Anterior cingulate cortex (tissue), 58 donors: ENCODE measurements around the gene APOL4.

Source experiments
- DNase-seq, 58 donors: peaks; one replicate each; lab custom pipeline; 2025; lab: John Stamatoyannopoulos, UW

Gene APOL4, protein sequence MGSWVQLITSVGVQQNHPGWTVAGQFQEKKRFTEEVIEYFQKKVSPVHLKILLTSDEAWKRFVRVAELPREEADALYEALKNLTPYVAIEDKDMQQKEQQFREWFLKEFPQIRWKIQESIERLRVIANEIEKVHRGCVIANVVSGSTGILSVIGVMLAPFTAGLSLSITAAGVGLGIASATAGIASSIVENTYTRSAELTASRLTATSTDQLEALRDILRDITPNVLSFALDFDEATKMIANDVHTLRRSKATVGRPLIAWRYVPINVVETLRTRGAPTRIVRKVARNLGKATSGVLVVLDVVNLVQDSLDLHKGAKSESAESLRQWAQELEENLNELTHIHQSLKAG

DNA sequence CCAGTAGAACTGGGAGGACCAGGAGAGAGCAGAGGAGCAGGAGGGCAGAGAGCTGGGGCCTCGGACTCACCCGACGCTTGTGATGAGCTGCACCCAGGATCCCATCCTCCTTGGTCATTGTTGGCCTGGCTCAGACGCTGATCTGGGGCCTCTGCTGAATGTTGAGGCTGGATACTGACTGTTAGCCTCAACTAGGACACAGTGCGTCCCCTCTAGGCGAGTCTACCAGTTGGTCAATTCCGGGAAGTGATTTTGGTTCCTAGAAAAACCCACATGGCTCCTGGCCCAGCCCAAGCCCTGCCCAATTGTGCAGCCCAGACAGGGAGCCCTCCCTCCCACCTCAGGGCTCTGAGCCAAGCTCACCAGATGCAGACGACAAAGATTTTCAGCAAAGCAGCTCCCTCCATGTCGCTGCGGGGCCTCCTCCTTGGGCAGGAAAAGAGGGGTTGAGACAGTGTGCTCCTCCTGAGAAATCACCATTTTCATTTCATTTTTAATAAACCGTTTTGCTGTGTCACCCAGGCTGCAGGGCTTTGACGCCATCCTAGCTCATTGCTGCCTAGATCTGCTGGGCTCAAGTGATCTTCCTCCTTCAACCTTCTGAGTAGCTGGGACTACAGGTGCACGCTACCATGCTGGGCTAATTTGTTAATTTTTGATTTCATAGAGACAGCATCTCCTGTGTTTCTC, at the start of gene APOL4:
APOL4 (minus strand) TSS at position 180 of the 690 bp plus-strand sequence; CDS start at position 105, 75 bp downstream.
- DNase-seq = peak in 11 of 58 donors; percentile 5 to 87 (median 20)

DNA sequence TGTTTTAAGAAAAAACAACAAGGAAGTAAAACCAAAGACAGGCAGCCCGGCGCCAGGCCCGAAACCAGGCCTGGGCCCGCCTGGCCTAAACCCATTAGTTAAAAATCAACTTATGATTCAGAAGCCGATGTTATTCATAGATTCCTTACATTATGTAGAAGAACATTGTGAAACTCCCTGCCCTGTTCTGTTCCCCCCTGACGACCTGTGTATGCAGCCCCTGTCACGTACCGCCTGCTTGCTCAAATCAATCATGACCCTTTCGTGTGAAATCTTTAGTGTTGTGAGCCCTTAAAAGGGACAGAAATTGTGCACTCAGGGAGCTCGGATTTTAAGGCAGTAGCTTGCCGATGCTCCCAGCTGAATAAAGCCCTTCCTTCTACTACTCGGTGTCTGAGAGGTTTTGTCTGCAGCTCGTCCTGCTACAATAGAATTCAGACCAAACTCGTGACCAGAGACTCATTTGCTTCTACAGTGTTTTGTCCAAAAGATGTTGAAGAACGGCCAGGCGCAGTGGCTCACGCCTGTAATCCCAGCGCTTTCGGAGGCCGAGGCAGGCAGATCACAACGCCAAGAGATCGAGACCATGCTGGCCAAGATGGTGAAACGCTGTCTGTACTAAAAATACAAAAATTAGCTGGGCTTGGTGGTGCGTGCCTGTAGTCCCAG, 48.8 kb upstream of the APOL4 start:
- peak in 10 of 58 donors; percentile 16 to 47 (median 33) for DNase-seq

DNA sequence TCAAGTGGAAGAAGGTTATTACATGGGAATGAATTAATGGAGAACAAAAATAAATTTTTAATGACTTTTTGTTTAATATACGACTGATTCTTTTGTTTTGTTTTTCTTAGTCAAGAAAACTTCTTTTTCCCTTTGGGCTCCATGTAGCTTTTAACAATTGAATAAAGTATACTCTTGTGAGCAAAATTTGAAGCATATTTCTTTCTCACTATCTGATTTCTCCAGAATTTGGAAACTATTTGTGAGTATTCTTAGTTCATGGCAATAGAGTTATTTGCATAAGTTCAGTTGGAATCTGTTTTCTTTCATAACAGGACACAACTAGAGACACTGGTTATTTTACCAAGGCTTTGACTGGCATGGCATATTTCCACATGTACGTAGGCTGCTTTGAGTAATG, 47.6 kb upstream of the APOL4 start:
- no peak for DNase-seq

DNA sequence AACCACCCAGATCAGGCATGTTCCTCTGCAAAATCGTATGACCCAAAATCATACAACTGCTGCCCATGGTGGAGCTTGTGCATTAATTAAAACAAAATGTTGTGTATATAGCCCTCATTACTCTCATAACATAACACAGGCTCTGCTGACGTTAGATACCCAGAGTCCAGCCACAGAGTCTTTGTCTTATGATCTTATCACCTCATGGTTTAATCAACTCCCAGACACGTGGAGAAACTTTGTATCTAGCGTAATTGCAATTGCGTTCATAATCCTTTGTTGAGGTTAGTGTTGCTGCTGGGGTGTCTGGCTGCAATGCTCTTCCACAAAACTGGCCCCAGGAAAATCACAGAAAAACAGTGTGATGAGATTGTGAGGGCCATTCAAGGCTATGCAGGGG, 46.3 kb upstream of the APOL4 start:
- DNase-seq = no peak

DNA sequence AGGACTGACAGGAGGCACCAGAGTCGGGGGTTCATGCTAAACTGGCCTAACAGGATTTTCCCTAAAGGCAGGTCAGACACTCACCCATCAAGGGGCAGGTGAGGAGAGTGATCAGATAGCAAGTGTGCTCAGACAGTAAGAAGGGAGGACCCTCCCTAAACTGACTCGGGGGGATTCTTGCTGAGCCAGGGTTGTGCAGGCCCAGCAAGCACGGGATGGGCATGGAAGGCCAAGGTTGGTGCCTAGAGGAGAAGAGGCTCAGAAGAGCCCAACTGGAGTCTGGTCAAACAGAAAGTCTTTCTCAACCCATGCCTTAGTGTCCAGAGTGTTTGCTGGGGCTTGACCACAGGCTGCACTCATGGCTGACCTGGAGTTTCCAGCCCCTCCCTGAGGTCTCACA, 45.1 kb upstream of the APOL4 start:
- DNase-seq = no peak

DNA sequence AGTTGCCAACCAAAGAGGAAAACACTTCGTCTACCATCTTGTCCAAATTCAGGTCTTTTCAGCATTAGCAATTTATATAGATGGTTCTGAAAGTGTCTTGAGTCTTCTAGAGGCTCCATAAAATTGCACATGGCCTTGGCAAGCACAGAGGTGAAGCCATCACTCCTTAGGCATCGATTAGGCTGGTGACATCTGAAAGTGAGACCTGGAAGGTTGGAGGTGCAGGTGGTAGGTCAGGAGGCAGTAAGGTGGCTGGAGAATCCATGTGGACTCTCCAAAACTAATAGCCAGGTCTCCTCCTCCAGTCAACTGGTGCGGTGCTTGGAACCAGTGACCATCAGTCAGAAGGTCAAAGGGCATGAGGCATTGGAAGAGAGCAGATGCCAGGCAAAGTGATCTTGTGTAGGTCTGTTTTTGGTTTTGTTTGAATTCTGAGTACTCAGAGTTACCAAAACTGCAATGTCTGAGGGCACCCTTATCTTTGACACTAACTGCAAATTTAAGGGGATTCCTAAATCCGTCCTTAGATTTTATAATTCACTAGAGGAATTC, 44.3 kb upstream of the APOL4 start:
- DNase-seq = no peak

DNA sequence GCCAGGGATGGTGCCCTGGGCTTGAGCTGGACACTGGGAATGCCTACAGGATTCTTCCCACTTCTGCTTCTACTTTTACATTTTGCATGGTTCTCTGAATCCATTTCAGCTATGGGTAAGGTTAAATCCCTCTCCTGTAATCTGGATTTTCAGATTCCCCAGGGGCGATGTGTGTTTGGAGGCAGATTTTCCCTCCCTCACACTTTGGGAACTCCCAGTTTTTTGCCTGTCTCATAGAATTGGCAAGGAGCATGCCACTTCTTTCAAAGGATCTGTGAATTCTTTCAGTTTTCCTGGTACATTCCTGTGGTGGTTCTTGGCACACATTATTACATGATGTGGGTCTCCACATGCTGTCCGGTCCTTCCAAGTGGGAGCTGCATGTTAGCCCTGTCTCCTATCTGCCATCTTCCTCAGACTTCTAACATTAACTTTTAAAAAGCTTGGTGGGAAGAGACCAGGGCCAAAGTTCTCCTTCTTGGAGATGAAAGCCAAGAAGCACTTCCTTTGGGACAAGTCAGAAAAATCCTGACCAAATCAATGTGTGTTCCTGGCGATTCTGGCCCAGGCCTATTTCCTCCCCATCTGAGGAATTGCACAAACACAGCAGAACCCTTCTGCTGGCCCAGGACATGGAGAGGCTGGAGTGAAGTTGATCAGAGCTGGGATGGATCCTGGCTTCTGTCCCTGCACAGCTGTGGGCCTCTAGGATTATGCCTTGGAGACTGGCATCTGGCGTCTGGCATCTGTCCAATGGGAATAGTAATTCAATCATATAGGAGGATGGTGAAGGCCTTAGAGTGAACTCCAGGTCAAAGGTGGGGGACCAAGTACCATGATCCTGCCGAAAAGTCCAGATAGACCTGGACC, 43.1 kb upstream of the APOL4 start:
- no peak for DNase-seq

DNA sequence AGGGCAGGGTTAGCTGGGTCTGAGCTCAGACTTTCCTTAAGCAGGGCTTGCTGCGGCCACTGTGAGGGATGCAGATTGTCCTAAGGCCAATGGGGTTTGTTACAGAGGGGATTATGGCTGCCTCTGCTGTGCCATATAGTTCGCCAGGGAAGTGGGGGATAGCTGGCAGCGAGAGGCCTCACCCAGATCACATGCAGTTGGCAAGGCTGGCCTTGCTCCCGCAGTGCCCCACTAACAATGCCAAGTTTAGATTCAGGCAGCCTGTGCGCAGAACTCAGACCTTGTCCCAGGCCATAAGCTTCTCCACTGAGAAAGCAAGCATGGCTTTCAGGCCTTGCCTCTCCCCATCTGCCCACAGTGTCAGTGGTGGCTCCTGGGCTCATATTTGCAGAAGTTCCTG, 42.4 kb upstream of the APOL4 start:
- DNase-seq = peak in 1 of 58 donors; percentile 28

DNA sequence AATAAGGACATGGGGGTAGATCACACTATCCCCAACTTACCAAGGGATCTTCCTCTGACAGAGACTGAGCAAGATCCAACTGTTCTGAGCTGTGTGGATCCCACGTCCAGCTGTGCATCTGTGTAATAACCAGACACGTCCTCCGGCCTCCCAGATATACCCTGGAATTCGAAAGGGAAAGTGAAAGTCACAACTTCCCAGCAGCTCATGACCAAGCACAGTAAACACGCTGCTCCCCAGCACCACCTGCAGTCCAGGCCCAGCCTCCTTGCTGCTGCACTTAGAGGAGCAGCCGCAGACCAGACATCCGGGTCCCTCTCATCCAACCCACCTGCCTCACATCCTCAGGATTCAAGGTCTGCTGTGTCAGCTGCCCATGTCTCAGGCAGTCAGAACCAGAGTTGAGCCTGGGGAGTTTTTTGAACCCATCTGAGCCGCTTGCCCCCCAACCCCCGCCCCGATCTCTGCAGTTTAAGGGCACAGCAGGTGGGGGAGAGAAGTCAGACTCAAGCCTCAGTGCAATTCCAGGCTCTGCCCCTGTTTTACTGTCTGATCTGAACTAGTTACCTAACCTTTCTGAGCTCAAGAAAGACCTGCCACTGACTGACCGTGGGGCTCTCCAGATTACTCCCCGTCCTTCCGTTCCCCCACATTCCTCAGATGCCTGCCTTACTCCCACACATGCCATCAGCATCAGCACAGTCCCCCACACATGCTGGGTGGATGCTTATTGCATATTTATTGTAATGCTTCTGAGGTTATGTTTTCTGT, 38.0 kb upstream of the APOL4 start, which contains the start of gene APOL2:
APOL2 (minus strand) TSS at position 127 of the 771 bp plus-strand sequence. CDS start 6,365 bp downstream, outside the sequence.
- peak in 56 of 58 donors; percentile 47 to 93 (median 80) for DNase-seq

DNA sequence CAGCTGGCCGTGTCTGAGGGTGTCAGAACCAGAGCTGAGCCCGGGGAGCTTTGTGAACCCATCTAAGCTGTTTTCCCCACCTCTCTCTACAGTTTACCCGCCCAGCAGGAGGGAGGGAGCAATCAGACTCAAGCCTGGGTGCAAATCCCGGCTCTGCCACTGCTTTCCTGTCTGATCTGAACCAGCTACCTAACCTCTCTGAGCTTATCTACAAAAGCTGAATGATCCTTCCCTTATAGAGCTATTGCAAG, 37.5 kb upstream of the APOL4 start:
- peak in 1 of 58 donors; percentile 32 for DNase-seq

DNA sequence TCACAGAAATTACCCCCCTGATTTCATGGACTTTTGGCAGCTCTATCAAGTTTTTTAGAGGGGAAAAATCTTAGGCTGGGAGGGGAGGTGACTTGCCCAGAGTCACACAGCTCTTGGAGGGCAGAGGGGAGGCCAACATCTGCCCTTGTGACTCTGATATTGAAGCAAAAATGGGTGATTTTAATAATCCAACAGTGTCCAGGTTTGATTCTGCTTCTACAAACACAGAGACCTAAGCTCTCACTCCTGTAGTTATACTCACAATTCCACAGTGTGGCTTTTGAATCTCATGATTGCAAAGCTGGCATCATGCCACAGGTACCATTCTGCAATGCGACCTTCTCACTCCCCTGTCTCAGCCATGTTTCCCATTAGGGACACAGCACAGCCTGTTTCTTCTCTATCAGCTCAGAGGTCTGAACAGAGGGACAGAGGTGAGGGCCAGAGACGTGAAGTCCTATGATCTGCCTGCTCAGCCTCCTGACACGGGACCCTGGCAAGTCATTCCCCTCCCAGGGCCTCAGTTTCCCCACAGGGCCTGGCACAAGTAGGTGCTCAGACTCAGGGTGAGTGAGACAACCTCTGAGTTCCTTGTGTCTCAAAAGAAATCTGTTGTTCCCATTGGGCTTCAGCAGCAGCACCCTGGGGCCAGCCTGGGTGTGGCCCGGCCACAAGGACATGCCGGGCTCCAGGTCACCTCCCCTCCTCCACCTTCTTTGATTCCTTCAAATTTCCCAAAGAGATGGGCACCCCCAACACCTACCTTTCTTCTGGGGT, 37.0 kb upstream of the APOL4 start:
- DNase-seq = no peak

DNA sequence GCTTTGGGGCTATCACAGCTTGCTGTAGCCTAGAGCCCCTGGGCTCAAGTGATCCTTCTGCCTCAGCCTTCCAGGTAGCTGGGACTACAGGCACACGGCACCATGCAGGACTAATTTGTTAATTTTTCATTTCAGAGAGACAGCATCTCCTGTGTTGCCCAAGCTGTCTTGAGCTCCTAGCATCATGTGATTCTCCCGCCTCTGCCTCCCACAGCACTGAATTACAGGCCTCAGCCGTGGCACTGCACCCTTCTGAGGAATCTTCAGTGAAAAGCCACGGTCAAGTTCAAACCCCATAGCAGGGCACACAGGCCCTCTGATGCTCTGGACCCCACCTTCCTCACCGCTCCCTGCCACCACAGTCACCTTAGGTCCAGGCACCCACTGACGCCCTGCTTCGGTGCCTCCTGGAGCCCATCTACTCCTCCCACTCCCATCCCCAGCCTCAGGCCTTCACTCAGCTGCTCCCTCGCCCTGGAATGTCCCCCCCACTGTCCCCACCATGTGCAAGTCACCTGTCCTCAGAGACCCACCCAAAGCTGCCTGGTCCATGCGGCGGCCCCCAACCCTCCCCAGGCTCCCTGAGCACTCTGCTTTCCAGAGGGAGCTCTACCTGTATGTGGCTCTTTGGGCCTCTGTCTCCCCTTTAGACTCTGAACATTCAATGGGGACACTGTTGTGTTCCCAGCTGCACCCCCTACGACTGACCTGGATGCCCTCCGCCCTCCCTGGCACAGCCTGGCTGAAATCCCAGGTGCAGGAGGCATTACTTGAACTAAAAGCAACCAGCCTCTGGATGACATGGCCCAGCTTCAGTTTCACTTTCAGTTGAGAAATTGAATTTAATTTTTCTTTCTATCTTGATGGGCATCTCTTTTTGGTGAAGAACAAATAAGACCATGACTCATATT, 36.1 kb upstream of the APOL4 start:
- DNase-seq = peak in 10 of 58 donors; percentile 13 to 56 (median 26)

DNA sequence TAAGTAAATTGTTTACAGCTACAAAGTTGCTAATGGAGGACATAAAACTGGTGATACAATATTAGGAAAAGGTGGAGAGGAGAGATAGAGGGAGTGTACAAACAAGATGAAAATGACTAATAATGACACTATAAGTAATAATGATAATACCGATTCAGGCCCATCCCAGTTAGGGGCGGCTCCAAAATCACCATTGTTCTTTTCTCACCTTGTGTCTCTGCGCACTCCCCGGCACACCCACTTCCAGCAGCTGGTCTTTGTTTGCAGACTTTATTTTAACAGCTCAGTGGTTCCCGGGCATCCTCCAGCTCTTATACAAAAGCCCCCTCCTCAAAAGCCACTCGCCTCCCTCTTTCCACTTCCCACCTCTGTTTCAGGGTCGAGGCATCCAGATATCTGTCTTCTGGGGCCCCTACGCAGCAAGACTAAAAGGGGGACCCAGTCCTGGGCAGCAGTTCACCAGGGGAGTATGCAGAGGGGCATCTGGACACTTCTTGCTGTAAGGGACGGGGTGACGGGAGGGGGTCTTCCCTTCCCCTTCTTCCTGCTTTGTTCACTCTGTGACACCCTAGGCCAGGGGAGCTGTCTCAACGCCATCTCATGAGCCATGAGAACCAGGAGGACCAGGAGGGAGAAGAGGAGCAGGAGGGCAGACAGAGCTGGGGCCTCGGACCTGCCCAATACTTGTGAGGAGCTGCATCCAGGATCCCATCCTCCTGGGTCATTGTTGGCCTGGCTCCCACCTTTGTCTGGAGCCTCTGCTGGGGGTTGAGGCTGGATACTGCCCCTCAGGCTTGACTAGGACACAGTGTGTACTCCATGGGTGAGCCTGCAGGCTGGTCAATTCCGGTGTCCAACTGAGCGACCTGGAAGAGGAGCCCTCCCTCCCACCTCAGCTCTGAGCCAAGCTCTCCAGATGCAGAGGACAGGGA, 35.0 kb upstream of the APOL4 start:
- DNase-seq = no peak

DNA sequence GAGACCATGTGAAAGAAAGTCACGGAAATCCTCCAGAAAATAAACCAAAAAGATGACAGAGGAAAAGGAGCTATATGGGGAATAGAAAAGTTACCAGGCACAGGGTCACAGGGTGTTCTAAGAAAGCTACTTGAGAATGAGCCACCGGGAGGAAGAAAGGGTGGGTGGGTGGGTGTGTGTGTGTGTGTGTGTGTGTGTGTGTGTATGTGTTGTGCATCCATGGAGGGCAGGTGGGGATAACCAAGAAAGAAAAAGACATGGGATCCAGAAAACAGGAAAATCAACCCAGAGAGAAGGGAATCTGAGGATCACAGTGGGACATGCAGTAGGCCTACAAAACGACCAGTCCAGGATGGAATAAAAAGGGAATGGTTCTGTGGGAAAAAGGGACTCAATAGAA, 34.0 kb upstream of the APOL4 start:
- DNase-seq = no peak

DNA sequence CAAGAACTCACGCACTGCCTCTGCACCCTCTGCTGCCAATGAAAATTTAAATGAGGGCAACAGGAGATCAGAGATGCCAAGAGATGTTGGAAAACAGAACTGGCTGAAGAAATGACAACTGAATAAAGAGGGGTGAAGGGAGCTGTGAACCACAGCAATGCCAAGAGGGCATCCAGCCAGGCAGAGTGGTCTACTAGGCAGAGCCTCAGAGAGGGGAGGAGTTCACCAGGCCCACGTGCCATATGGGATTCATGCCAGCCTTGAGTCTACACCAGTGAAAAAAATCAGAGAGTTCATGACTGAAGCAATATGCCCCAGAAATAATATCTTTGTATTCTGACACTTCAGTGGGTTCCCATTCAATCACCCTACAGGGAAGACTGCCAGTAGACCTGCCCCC, 33.3 kb upstream of the APOL4 start:
- peak in 2 of 58 donors; percentile 12 to 34 for DNase-seq

DNA sequence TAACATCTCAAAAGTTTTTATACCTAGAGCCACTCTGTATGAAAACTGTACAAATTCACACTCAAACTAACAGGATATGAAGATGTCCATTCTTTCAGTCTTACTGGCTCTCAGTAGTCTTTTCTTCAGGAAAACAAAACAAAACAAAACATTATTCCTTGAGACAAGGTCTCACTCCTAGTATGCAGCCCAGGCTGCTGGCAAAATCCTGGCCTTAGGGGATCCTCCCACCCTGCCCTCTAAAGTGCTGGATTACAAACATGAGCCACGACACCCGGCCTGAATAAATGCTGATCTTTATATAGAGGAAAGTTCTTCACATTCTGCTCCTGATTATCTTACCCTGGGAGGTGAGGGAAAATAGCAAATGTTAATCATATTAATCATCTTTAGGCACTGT, 32.6 kb upstream of the APOL4 start:
- DNase-seq = no peak
